ENCODE data around the gene SNX32.

DNA sequence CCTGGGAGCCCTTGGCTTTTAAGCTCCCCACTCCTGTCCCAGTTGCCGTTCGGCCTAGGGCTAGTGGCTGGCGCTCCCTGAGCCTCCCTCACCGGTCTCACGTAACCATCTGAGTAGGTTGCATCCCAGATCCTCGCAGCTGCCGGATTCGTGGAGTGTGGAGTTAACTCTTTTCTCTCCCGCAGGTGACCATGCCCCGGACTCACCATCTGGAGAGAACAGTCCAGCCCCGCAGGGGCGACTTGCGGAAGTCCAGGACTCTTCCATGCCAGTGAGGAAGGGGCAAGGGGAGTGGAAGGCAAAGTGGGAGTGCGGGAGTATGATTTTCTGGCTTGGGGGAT, 27.4 kb downstream of the SNX32 start:
- TF ChIP-seq POLR2A (IDR thresholded peaks at IDR 0.05) (no peak), EP300 (IDR thresholded peaks at IDR 0.05) (no peak), POLR2AphosphoS5 (IDR thresholded peaks at IDR 0.05) (no peak)
- TF ChIP-seq, protein P1, sequence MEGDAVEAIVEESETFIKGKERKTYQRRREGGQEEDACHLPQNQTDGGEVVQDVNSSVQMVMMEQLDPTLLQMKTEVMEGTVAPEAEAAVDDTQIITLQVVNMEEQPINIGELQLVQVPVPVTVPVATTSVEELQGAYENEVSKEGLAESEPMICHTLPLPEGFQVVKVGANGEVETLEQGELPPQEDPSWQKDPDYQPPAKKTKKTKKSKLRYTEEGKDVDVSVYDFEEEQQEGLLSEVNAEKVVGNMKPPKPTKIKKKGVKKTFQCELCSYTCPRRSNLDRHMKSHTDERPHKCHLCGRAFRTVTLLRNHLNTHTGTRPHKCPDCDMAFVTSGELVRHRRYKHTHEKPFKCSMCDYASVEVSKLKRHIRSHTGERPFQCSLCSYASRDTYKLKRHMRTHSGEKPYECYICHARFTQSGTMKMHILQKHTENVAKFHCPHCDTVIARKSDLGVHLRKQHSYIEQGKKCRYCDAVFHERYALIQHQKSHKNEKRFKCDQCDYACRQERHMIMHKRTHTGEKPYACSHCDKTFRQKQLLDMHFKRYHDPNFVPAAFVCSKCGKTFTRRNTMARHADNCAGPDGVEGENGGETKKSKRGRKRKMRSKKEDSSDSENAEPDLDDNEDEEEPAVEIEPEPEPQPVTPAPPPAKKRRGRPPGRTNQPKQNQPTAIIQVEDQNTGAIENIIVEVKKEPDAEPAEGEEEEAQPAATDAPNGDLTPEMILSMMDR (IDR thresholded peaks at IDR 0.05), result no peak
